ENCODE data around the gene KRTAP9-7.
A peak's percentile ranks its signal among the peaks of the same experiment; 100 is the strongest.

Gene KRTAP9-7

DNA sequence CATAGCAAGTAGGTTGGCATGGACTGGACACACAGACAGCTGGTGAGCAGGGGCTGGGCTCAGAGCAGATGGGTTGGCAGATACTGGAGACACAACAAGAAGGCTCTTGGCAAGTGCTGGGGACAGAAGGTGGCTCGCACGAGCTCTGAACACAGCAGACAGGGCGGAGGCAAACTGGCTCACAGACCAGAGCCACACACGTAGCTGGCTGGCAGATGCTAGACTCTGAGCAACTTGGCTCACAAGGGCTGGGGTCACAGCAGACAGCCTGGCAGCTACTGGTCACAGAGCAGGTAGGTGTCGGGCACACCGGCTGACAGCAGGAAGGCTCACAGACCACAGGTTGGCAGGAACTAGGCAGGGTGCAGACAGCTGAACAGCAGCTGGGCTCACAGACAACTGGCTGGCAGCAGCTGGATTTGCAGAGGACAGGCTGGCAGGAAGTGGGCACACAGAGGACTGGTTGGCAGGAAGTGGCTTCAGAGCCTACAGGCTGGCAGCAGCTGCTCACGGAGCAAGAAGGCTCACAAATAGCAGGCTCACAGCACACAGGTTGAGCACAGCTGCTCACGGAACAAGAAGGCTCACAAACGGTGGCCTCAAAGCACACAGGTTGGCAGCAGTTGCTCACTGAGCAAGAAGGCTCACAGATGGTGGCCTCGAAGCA is 32.9 kb downstream of the KRTAP9-7 start:
- peak in 1 of 2 experiments; percentile 86 for DNase-seq (ENCODE audit: low read depth in 1 of 2, low spot score in 1 of 2)
- Histone ChIP-seq H3K4me3 (replicated peaks; ENCODE audit: insufficient read depth, low read length) (peak overlapping the region; percentile 9), H3K27ac (replicated peaks) (peak overlapping the region; percentile 53), H3K27me3 (ENCODE audit: insufficient read depth, poor library complexity, severe bottlenecking) (no peaks in the 10 kb centered on the region)
- TF ChIP-seq GABPA (IDR thresholded peaks at IDR 0.05; ENCODE audit: low read depth): peak; percentile 78
- TF ChIP-seq SPI1 (IDR thresholded peaks at IDR 0.05; ENCODE audit: borderline replicate concordance, low read depth): peak; percentile 73; the same call in 1 of the 2 replicates
- peak; percentile 99 for TF ChIP-seq POLR2AphosphoS5 (IDR thresholded peaks at IDR 0.05; ENCODE audit: low read depth)
- TF ChIP-seq, protein P1, sequence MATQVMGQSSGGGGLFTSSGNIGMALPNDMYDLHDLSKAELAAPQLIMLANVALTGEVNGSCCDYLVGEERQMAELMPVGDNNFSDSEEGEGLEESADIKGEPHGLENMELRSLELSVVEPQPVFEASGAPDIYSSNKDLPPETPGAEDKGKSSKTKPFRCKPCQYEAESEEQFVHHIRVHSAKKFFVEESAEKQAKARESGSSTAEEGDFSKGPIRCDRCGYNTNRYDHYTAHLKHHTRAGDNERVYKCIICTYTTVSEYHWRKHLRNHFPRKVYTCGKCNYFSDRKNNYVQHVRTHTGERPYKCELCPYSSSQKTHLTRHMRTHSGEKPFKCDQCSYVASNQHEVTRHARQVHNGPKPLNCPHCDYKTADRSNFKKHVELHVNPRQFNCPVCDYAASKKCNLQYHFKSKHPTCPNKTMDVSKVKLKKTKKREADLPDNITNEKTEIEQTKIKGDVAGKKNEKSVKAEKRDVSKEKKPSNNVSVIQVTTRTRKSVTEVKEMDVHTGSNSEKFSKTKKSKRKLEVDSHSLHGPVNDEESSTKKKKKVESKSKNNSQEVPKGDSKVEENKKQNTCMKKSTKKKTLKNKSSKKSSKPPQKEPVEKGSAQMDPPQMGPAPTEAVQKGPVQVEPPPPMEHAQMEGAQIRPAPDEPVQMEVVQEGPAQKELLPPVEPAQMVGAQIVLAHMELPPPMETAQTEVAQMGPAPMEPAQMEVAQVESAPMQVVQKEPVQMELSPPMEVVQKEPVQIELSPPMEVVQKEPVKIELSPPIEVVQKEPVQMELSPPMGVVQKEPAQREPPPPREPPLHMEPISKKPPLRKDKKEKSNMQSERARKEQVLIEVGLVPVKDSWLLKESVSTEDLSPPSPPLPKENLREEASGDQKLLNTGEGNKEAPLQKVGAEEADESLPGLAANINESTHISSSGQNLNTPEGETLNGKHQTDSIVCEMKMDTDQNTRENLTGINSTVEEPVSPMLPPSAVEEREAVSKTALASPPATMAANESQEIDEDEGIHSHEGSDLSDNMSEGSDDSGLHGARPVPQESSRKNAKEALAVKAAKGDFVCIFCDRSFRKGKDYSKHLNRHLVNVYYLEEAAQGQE (IDR thresholded peaks at IDR 0.05; ENCODE audit: insufficient replicate concordance, low read depth): no peak
- TF ChIP-seq, protein P2, sequence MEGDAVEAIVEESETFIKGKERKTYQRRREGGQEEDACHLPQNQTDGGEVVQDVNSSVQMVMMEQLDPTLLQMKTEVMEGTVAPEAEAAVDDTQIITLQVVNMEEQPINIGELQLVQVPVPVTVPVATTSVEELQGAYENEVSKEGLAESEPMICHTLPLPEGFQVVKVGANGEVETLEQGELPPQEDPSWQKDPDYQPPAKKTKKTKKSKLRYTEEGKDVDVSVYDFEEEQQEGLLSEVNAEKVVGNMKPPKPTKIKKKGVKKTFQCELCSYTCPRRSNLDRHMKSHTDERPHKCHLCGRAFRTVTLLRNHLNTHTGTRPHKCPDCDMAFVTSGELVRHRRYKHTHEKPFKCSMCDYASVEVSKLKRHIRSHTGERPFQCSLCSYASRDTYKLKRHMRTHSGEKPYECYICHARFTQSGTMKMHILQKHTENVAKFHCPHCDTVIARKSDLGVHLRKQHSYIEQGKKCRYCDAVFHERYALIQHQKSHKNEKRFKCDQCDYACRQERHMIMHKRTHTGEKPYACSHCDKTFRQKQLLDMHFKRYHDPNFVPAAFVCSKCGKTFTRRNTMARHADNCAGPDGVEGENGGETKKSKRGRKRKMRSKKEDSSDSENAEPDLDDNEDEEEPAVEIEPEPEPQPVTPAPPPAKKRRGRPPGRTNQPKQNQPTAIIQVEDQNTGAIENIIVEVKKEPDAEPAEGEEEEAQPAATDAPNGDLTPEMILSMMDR (IDR thresholded peaks at IDR 0.05; ENCODE audit: insufficient read depth, low read length): no peak

DNA sequence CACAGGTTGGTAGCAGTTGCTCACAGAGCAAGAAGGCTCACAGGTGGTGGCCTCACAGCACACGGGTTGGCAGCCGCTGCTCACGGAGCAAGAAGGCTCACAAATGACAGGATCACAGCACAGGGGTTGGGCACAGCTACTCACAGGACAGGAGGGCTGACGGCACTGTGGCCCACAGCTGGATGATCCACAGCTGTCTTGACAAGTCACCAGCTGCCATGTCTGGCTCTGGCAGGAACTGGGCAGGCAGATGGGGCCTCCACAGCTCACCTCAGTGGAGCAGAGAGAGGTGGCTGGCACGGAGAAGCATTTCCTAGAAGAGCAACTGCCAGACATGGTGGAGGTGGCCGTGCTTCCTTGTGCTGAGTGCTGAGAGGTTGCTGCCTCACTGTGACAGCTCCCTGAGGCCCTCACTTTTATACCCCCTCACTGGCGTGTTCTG is 33.4 kb downstream of the KRTAP9-7 start, which contains the start of gene KRTAP16-1:
KRTAP16-1 (minus strand) TSS at position 392 of the 442 bp plus-strand sequence; CDS start at position 336, 56 bp downstream.
- TF ChIP-seq, protein P2 (IDR thresholded peaks at IDR 0.05; ENCODE audit: insufficient read depth, low read length): no peak
- no peak for TF ChIP-seq GABPA (IDR thresholded peaks at IDR 0.05; ENCODE audit: low read depth)
- TF ChIP-seq, protein P1 (IDR thresholded peaks at IDR 0.05; ENCODE audit: insufficient replicate concordance, low read depth): no peak
- TF ChIP-seq SPI1 (IDR thresholded peaks at IDR 0.05; ENCODE audit: borderline replicate concordance, low read depth): no peak
- TF ChIP-seq POLR2AphosphoS5 (IDR thresholded peaks at IDR 0.05; ENCODE audit: low read depth): no peak
- H3K4me3 ChIP-seq (replicated peaks; ENCODE audit: insufficient read depth, low read length): peak within 1 kb of the TSS; percentile 9

DNA sequence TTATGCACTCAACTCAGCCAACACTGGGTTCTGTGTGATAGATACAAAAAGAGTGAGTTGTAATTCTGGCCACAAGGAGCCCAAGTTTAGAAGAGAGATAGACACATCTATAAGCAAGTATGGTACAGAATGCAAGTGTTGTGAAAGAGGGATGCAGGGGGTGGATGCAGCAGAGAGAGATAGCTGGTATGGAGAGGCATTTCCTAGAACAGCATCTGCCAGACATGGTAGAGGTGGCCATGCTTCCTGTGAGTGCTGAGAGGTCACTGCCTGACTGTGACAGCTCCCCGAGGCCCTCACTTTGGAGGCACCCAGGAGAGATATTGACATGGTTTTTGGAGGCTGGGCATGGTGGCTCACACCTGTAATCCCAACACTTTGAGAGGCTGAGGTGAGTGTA is 35.6 kb downstream of the KRTAP9-7 start:
- TF ChIP-seq, protein P1 (IDR thresholded peaks at IDR 0.05; ENCODE audit: insufficient replicate concordance, low read depth): no peak
- TF ChIP-seq, protein P2 (IDR thresholded peaks at IDR 0.05; ENCODE audit: insufficient read depth, low read length): no peak
- TF ChIP-seq SPI1 (IDR thresholded peaks at IDR 0.05; ENCODE audit: borderline replicate concordance, low read depth) (no peak), GABPA (IDR thresholded peaks at IDR 0.05; ENCODE audit: low read depth) (no peak), POLR2AphosphoS5 (IDR thresholded peaks at IDR 0.05; ENCODE audit: low read depth) (no peak)
- no peak overlapping the region for H3K27ac ChIP-seq (replicated peaks)
- no peak for DNase-seq (ENCODE audit: low read depth in 1 of 2, low spot score in 1 of 2)
- H3K4me3 ChIP-seq (replicated peaks; ENCODE audit: insufficient read depth, low read length): no peak overlapping the region
- no peaks in the 10 kb centered on the region for H3K27me3 ChIP-seq (ENCODE audit: insufficient read depth, poor library complexity, severe bottlenecking)

More for the DNA sequence above, 33.4 kb downstream of the KRTAP9-7 start, which contains the start of gene KRTAP16-1:
- no peak for DNase-seq (ENCODE audit: low read depth in 1 of 2, low spot score in 1 of 2)
- peak within 1 kb of the TSS; percentile 53 for H3K27ac ChIP-seq (replicated peaks)
- H3K27me3 ChIP-seq (ENCODE audit: insufficient read depth, poor library complexity, severe bottlenecking): no peaks in the 10 kb centered on the region
